ENCODE results near the gene IGSF9B. TPM values are rescaled to one million over a fixed set of nuclear protein-coding genes. Genes with fewer than 3 reads are reported as not detected.

The IGSF9B gene
- total RNA-seq, 2 donors from 2014 or later, result 5.0 to 6.0 TPM

- intact Hi-C loops (cut with DNase I), result no loop called here
Measured at GRCh38 chr11:133910101-133910500, 46.7 kb downstream of the IGSF9B start.

DNA sequence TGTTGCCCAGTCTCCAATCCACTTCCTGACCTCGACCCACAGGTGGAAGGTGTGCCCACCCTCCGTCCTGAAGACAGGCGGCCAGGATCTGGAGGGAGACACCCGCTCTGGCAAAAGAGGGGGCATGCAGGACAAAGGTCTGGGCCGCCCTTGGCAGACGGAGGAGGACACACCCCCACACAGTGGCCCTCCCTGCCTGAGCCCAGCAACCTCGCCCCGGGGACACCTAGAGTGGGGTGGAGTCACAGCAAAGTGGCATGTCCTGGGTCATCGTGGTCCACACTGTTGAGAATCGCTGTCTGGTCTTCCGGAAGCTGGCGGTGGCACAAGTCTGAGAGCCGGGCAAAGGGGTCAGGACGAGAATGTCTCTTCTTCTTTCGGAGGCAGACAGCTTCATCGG is 47.9 kb downstream of the IGSF9B start:
- no peak for DNase-seq

More at GRCh38 chr11:133910101-133910500, 46.7 kb downstream of the IGSF9B start:
- no peak for DNase-seq
- TF ChIP-seq, protein P1, sequence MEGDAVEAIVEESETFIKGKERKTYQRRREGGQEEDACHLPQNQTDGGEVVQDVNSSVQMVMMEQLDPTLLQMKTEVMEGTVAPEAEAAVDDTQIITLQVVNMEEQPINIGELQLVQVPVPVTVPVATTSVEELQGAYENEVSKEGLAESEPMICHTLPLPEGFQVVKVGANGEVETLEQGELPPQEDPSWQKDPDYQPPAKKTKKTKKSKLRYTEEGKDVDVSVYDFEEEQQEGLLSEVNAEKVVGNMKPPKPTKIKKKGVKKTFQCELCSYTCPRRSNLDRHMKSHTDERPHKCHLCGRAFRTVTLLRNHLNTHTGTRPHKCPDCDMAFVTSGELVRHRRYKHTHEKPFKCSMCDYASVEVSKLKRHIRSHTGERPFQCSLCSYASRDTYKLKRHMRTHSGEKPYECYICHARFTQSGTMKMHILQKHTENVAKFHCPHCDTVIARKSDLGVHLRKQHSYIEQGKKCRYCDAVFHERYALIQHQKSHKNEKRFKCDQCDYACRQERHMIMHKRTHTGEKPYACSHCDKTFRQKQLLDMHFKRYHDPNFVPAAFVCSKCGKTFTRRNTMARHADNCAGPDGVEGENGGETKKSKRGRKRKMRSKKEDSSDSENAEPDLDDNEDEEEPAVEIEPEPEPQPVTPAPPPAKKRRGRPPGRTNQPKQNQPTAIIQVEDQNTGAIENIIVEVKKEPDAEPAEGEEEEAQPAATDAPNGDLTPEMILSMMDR (IDR thresholded peaks at IDR 0.05), result no peak
- Histone ChIP-seq H3K27ac (no peak overlapping the region), H3K9ac (ENCODE audit: low read depth in 2 of 2, low read length in 2 of 2) (no peak overlapping the region), H3K9me3 (no peaks in the 10 kb centered on the region), H3K36me3 (no peaks in the 10 kb centered on the region), H3K4me1 (no peaks in the 10 kb centered on the region), H3K4me3 (no peak overlapping the region), H3K27me3 (no peaks in the 10 kb centered on the region)

DNA sequence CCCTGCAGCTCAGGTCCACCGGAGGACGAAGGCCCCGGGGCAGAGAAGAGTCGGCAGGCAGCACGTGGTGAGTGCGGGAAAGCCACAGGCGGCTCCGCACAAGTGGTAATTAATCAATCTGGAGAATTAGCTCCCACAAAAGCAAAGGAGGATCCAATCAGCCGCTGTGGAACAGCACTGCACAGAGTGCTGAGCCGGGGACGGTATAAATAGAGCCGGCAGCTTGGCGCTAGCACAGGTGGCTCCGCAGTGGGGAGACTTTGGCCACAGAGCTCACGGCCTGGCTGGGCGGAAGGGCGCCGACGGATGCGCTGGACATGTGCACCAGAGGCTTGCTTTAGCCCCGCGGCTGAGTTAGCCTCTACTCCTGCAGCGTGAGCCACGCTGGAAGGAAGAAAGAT is 48.9 kb downstream of the IGSF9B start:
- Histone ChIP-seq H3K9ac (ENCODE audit: low read depth in 2 of 2, low read length in 2 of 2) (no peak overlapping the region), H3K27ac (no peak overlapping the region), H3K9me3 (no peaks in the 10 kb centered on the region), H3K4me1 (no peaks in the 10 kb centered on the region), H3K27me3 (no peaks in the 10 kb centered on the region), H3K36me3 (no peaks in the 10 kb centered on the region), H3K4me3 (no peak overlapping the region)
- intact Hi-C loops (cut with DNase I), result no loop called here
- TF ChIP-seq, protein P1 (IDR thresholded peaks at IDR 0.05), result no peak
- DNase-seq, result no peak

More for the DNA sequence above, 47.9 kb downstream of the IGSF9B start:
- H3K4me1 ChIP-seq, result no peaks in the 10 kb centered on the region
- no peak overlapping the region for H3K4me3 ChIP-seq
- intact Hi-C loops (cut with DNase I), result no loop called here
- no peaks in the 10 kb centered on the region for H3K27me3 ChIP-seq
- no peak overlapping the region for H3K9ac ChIP-seq (ENCODE audit: low read depth in 2 of 2, low read length in 2 of 2)
- H3K27ac ChIP-seq, result no peak overlapping the region
- TF ChIP-seq, protein P1 (IDR thresholded peaks at IDR 0.05), result no peak
- H3K36me3 ChIP-seq, result no peaks in the 10 kb centered on the region
- no peaks in the 10 kb centered on the region for H3K9me3 ChIP-seq

GRCh38 chr11:133907216-133907615 is 49.6 kb downstream of the IGSF9B start:
- H3K27me3 ChIP-seq, result no peaks in the 10 kb centered on the region
- no peaks in the 10 kb centered on the region for H3K4me1 ChIP-seq
- H3K9me3 ChIP-seq, result no peaks in the 10 kb centered on the region
- intact Hi-C loops (cut with DNase I), result no loop called here
- no peak overlapping the region for H3K27ac ChIP-seq
- H3K9ac ChIP-seq (ENCODE audit: low read depth in 2 of 2, low read length in 2 of 2), result no peak overlapping the region
- no peaks in the 10 kb centered on the region for H3K36me3 ChIP-seq
- no peak overlapping the region for H3K4me3 ChIP-seq
- TF ChIP-seq, protein P1 (IDR thresholded peaks at IDR 0.05), result no peak
- DNase-seq, result no peak

DNA sequence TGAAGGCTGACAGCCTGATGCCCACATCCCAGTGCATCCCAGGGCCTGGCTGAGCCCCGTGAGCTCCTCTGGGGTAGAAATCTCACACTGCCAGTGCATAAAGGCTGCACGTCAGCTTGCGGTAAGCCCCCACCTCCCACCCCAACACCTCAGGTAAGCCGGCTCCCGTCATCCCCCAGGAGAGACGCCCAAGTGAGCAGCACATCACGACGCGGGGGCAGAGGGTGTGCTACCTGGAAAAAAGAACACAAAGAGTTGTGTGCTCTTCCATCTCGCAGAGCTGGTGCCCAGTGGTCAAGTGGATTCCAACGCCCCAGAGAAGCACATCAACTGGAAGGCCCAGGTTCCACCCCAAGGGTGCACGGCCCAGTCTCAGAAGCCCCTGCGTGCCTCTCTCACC is 50.0 kb downstream of the IGSF9B start:
- Histone ChIP-seq H3K4me1 (no peaks in the 10 kb centered on the region), H3K4me3 (no peak overlapping the region), H3K9me3 (no peaks in the 10 kb centered on the region), H3K27ac (no peak overlapping the region), H3K9ac (ENCODE audit: low read depth in 2 of 2, low read length in 2 of 2) (no peak overlapping the region), H3K36me3 (no peaks in the 10 kb centered on the region), H3K27me3 (no peaks in the 10 kb centered on the region)
- DNase-seq, result no peak
- TF ChIP-seq, protein P1 (IDR thresholded peaks at IDR 0.05), result no peak
- intact Hi-C loops (cut with DNase I), result no loop called here

GRCh38 chr11:133906241-133906640 is 50.5 kb downstream of the IGSF9B start:
- H3K9me3 ChIP-seq, result no peaks in the 10 kb centered on the region
- no peaks in the 10 kb centered on the region for H3K27me3 ChIP-seq
- DNase-seq, result no peak
- H3K4me3 ChIP-seq, result no peak overlapping the region
- no peak overlapping the region for H3K27ac ChIP-seq
- H3K9ac ChIP-seq (ENCODE audit: low read depth in 2 of 2, low read length in 2 of 2), result no peak overlapping the region
- TF ChIP-seq, protein P1 (IDR thresholded peaks at IDR 0.05), result no peak
- no peaks in the 10 kb centered on the region for H3K36me3 ChIP-seq
- intact Hi-C loops (cut with DNase I), result no loop called here
- no peaks in the 10 kb centered on the region for H3K4me1 ChIP-seq
